HG02852 (cell line): ENCODE measurements around the gene IMPDH1.
"Not testable (repeated sequence)": the region's sequence is repeated elsewhere in the genome, so short reads cannot be mapped to it uniquely, and the experiment has no call there.

ENCODE experiments used
- ATAC-seq: cut with Tn5 transposase; IDR thresholded peaks from one replicate; pipeline ENCODE4 v1.9.1; 2021; ENCODE audit warnings: mild to moderate bottlenecking, moderate library complexity; ENCODE audit not compliant: unreplicated experiment

Gene IMPDH1

DNA sequence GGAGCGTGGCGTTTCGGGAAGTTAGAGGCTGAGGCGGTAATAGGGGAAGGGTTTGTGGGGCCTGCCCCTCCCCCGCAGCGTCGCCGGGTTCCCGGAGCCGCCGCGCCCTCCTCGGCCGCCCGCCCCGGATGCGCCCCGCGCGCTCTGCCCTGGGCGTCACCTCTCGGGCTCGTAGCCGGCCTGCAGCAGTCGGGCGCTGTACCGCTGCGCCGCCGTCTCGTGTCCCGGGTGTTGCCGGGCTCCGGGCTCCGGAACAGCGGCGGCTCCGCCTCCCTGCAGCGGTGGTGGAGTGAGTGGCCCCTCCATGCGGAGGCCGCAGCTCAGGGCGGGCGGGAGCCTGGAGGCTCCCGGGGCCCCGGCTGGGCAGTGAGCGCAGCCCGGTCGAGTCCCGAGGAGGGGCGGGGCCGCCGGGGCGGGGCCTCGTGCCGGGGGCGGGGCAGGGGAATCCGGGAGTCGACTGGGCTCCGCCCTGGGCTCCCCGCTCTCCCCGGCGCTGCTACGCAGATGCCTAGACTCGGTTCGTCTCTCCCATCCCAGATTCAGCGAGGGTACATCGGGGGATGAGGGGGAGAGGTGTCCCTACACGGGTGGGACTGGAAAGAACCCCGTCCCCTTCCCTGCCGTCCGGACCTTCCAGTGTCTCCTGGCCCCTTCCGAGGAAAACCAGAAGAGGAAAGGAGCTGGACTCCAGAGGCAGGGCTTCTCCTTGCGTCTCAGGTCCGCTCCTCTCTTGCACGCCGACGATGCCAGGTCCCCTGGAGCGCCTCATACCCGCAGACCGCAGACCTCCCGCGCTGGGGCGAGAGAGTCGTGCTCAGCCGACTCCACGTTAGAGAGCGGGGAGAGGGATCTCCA is at the start of gene IMPDH1:
IMPDH1 (minus strand) TSS at position 387 of the 855 bp plus-strand sequence; CDS start at position 306, 81 bp downstream.
- ATAC-seq = peak; percentile 78

DNA sequence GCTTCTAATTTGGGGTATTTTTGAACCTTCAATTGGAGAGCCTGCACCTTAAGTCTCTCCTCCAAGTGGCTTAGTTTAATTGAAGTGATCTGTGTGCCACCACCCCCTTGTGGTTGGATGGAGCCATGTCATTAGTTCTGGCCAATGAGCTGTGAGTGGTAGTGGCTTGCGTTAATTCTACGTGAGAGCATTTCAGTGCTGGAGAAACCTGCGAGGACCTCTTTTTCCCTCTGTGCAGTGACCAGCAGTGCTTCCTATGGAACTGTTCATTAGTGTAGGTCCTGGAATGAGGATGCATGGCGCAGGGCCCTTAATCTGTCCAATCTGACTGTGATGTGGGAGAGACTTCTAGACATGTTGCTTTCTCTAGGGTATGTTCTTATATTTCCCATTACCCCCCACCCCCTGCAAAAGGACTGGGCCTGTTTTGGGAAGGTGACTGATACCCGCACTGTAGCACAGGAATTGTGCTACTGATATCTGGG is 49.7 kb upstream of the IMPDH1 start:
- peak; percentile 41 for ATAC-seq

DNA sequence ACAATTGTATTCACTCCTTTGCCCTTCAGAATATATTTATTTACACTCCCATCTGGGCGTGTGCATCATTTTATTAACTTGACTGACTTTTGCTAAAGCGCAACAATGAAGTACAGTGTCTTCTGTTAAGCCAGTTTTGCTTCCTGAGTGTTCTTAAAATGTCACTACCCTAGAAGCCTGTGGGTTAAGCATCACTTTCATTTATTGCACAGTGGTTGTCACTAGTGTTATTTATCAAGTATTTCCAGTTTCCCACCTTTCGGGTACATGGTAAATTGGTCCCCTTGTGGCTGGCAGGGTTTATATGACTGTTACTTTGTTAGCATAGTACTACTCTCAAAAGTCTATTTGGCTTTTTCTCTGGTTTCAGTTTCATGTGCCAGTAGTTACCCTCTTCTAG is 49.2 kb upstream of the IMPDH1 start:
- peak; percentile 13 for ATAC-seq

DNA sequence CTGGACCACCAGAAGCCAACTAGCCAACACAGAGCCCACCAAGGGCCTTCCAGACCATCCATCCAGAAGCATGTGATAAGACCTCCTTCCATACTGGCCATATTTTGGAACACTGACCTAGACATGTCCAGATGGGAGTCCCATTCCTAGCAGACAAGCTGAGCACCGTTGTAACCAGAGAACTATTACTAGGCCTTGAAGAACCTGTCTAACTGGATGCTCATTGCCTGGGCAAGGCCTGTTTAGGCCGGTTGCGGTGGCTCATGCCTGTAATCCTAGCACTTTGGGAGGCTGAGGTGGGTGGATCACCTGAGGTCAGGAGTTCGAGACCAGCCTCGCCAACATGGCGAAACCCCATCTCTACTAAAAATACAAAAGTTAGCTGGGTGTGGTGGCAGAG is 47.6 kb upstream of the IMPDH1 start:
- ATAC-seq = not testable (repeated sequence)

DNA sequence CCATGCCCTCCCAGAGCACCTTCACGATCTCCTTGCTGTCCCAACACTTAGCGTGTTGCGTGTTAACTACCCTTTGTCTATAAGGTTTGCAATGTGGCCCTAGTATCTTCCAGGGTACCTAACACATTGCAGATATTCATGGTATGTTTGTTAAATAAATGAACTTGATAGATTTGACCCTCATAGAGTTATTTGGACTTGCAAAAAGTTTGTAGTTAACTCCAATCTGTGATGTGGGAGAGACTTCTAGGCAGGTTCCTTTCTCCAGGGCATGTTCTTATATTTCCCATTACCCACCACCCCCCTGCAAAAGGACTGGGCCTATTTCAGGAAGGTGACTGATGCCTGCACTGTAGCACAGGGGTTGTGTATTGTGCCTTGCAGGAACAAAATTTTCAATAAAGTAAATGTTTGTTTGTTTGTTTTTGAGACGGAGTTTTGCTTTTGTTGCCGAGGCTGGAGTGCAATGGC is 46.5 kb upstream of the IMPDH1 start:
- peak; percentile 20 for ATAC-seq

DNA sequence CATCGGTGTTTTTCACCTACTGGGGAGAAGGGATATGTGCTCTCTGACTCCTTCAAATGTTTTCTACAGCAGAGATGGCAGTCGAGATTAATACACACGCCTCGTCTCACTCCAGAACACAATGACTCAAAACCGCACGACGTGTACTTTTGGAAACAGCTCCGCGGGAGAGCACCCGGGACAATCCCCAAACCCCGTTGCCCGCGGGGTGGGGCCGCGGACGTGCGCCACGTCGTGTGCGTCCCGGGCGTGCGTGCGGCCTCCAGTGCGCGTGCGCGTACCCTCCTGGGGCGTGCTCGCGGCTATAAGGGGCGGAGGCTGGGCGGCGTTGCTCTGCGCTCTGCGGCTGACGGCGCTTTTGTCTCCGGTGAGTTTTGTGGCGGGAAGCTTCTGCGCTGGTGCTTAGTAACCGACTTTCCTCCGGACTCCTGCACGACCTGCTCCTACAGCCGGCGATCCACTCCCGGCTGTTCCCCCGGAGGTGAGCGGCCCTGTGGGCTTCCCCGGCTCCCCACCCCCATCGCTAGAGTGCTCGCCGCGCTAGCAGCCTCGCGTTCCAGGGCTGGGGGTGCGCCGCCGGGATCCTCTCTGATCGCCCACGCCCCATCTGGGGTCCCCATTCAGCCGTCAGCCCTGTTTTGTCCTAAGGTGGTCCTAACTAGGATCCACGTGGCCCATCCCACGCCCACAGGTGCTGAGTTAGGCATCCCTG is 45.9 kb upstream of the IMPDH1 start, which contains the start of gene HILPDA:
HILPDA (plus strand) TSS at position 336 of the 712 bp plus-strand sequence. CDS start 1,391 bp downstream, outside the sequence.
- ATAC-seq = peak; percentile 81

DNA sequence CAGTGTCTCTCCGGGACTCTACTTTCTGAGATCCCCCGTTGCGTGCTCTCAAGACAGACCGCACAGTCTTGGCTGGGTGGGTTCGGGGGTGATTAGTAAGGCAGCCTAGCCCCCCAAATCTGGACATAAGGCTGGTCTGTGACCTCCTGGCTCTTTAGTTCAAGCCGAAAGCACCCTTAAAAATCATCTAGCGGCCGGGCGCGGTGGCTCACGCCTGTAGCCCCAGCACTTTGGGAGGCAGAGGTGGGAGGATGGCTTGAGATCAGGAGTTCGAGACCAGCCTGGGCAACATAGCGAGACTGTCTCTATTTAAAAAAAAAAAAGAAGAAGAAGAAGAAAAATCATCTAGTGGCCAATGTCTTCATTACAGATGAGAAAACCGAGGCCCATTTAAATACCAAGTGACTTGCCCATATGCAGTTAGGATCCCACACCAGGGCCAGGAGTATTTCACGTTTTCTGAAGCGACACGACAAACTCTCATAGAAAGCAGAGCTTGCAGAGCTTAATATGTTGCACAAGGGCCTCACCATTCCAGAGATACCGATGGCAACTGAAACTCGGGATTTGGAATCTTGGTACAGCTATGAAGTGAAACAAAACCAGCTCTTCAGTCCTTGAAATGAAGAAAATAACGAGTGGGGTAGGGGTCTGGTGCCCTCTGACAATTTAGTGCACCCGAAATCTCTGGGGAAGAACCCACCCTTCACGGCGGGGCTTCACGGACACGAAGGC is 45.2 kb upstream of the IMPDH1 start:
- ATAC-seq = no peak

DNA sequence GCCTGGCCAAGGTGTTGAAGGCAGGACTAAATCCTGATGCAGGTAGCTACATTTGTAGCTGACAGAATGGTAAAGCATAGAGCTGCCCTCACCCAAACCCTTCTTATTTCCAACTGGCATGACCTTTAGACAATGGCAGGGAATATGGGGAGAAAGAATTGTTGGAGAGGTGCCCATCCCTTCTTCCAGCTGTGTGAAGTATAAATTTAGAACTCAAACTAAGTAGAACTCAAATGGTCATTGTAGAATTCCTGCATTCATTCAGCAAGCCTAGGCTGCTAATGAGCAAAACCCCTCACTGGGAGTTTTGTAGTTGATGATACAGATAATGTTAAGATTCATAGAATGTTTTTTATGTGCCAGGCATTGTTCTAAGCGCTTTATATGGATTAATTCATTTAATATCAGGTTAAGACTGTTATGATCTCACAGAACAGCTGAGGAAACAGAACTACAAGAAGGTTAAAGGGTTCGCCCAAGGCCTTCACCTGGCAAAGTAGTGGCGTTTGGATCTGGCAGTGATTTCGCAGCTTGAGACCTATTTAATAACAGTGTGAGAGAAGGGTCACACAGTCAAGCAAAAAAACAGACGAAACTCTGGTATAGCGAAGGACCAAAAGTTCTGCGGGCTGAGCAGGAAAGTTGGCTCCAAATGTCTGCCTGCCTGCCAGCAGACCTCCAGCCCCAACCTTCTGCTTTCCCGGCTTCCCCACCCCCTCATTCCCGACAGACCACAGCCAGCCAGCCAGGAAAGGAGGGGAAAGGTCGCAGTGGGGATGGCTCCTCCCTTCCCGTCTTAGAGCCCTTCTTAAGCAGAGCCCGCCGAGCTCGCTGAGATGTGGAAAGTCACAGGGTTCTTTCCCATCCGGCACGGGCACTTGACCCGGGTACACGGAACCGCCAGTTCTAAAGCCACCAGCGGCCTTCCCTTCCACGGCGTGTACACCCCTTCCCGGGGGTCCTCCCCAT is 44.3 kb upstream of the IMPDH1 start:
- no peak for ATAC-seq

DNA sequence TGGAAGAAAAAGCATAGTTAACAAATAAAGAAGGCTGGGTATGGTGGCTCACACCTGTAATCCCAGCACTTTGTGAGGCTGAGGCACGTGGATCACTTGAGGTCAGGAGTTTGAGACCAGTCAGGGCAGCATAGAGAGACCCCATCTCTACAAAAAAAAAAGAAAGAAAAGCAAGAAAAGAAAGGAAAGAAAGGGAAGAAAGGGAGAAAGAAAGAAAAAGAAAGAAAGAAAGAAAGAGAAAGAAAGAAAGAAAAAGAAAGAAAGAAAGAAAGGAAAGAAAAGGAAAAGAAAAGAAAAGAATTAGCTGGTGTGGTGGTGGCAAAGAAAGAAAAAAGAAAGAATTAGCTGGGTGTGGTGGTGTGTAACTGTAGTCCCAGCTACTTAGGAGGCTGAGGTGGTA is 42.8 kb upstream of the IMPDH1 start:
- ATAC-seq = no peak

DNA sequence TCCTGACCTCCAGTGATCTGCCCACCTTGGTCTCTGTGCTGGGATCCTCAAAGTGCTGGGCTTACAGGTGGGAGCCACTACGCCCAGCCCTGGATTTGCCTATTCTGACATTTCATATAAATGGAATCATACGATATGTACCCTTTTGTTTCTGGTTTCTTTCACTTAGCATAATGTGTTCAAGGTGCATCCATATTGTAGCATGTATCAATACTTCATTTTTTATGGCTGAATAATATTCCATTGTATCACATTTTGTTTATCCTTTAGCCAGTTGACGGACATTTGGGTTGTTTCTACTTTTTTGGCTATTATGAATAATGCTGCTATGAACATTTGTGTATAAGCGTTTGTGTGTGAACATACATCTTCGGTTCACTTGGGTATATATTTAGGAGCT is 41.1 kb upstream of the IMPDH1 start:
- no peak for ATAC-seq

DNA sequence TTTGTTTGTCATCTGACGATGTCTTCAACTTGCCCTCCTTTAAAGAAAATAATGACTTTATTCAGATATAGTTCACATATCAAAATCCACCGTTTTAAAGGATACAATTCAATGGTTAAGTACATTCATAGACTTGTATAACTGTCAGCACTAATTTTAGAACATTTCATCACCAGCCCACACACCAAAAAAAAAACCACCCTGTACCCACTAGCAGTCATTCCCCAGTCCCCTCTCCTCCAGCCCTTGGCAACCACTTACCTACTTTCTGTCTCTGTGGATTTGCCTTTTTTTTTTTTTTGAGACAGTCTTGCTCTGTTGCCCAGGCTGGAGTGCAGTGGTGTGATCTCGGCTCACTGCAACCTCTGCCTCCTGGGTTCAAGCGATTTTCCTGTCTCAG is 40.6 kb upstream of the IMPDH1 start:
- no peak for ATAC-seq

DNA sequence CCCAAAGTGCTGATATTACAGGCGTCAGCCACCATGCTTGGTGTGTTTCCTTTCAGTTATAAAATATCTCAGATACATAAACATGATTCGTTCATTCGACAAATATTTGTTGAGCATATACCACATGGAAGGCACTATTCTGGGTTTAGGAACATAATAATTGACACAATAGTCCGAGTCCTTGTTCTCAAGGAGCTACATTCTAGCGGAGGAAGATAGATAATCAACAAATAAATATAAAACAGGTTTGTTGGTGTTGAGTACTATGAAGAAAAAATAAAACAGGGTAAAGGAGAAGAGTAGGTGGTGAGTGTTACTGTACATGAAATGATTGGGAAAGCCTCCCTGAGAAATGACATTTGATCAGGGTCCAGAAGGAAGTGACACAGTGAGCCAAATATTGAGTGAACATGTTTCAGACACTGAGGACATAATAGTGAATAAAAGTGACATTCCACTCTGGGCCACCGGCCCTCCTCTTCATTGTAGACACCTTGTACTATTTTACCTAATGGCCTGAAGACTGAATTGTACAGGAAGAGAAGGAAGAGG is 39.0 kb upstream of the IMPDH1 start:
- no peak for ATAC-seq

DNA sequence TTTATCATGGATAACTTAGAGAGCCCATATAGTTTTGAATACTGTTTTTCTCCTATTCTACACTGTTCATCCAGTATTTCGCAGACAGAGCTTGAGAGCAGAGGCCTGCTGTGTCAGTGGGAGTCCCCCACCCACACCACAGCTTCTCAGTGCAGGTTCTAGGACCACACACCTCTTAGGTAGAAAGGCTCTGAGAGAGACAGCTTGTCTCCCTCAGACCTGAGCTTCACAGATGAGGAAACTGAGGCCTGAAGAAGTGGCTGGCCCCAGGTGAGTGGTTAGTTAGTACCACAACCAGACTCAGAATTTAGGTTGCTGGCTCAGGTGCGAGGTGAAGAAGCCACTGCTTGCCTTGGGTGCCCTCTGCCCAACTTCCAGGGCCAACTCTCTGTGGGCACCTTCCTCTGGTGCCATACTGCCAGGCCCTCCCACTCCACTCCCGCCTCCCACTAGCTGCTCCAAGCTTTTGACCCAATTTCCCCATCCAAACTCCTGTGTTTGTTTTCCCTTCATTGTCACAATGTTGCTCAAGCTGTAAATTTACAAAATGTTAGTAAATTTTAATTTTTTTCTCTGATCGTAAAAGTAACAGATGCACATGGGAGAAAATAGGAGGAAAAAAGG is 38.3 kb upstream of the IMPDH1 start:
- ATAC-seq = no peak

DNA sequence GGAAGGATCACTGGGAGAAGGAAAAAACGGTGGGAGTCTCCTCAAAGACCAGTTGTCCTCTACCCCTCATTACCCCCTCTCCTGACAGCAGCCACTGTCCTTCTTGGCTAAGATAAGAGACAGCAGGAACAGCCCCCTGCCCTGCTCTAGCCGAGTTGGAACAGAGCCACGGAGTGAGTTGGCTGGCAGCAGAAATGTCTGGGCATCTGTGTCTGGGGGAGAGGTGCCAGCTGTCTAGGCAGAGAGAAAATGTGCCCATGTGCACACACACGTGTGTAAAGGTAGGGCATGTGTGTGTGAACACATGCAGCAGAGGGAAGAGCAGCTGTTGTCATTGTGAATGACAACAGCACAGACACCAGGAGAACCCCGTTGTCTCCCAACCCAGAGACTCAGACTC is 36.5 kb upstream of the IMPDH1 start:
- no peak for ATAC-seq

DNA sequence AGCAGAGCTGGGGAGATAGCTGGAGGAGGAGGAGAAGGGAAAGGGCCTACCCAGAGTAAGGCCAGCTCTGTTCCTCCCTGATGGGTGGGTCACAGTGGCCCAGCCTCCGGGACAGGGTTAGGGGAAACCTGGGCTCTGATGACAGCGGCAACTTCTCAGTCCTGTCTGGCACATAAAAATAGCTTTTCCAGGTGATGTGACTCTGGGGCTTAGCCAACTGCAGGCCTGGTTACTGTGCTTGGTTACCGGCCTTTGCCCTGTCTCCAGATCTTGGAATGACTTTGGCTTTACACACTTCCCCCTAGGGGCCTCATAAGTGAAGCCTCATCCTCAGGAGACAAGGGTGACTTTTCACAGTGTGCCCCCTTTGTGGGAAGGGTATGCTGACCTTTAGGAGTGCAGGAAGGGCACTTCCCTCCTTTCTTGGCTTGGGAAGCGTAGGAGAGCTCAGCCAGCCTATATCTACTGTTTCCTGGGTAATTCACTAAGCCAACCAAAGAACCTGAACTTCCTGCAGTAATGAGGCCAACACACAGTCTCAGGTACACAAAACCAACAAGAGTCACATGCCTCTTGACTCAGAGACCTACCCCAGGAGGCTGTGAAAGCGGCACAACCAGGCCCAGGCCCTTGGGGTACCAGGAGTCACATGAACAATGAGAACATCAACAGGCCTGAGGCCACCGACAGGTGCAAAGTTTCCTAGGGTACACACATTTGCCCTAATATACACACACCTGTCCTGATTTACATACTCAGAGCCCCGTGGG is 34.2 kb upstream of the IMPDH1 start:
- no peak for ATAC-seq

DNA sequence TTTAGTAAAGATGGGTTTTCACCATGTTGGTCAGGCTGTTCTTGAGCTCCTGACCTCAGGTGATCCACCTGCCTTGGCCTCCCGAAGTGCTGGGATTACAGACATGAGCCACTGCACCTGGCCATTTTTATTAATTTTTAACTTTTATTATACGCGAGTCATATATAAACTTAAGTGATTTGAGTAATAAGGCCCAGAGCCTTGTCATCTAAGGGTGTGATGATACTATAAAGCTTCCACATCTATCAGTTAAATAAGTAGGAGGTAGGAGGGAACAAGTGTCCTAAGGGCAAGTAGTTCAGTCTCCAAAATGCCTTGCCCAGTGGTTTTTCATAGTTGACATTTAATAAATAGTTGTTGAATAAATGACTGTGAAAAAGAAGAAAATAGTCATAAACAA is 32.6 kb upstream of the IMPDH1 start:
- no peak for ATAC-seq

DNA sequence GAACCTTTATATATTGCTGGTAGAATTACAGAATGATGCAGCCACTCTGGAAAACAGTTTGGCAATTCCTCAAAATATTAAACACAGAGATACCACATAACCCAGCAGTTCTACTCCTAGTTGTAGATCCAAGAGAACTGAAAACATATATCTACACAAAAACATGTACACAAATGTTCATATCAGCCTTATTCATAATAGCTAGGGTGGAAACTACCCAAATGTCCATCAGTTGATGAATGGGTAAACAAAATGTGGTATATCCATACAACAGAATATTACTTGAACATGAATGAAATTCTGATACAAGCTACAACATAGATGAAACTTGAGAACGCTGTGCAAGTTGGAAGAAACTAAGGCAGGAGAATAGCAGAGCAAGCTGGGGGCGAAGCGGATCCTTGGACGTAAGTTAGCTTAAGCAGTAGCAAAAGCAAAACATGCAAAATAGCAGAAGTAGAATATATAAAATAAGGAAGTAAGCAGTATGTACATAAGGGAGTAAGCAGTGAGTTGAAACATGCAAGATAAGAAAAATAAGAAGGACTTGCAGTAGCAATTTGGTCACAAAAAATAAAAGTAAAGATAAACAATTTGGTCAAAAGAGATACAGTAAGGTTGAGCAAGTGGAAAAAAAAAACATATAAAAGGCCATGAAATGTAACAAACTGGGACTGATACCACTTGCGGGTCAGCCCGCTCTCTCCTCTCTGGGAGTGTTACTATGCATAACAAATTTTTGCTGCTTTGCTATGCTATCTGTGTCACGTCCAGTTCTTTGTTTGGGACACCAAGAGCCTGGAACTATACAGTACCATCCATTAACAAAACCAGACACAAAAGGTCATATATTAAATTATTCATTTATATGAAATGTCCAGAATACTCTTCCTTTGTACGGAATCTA is 27.9 kb upstream of the IMPDH1 start:
- peak; percentile 78 for ATAC-seq
